K562 (cell line): ENCODE results near the gene PRKCSH. TPM values are rescaled to one million over a fixed set of nuclear protein-coding genes. Genes with fewer than 3 reads are reported as not detected.

Source experiments
- ATAC-seq: fragments of 200-7000 bp; cut with Tn5 transposase; 3 replicates; pipeline ENCODE4 v1.9.1; 2020; ENCODE audit warnings: moderate library complexity
- BruUV-seq: library from RNA; stranded (reverse); fragments of 400-500 nt; replicated peaks from 2 replicates; lab custom pipeline; 2021; lab: Mats Ljungman, UMichigan
- CTCF ChIA-PET: fragments of 300-600 bp; formaldehyde crosslinking; extraction: SDS; loops from one replicate; lab custom pipeline; 2021; ENCODE audit warnings: low intra/inter-chr PET ratio; lab: Yijun Ruan, JAX
- POLR2A ChIA-PET: fragments of 300-600, 350-650 bp; sonication (Branson Sonifier 250); formaldehyde crosslinking; extraction: SDS; loops from one replicate; lab custom pipeline; 2021; ENCODE audit warnings: antibody characterized with exemption, inconsistent platforms; lab: Yijun Ruan, JAX
- DNase-seq, 4 experiments: peaks; one replicate each; pipeline versions ENCODE4 v3.0.0 to v3.0.0-alpha.2; 2011 to 2018; ENCODE audit warnings: low spot score in 3 of 4, mixed read lengths in 3 of 4; ENCODE audit errors: extremely low read depth in 1 of 4
- FAIRE-seq: peaks from 2 replicates; lab custom pipeline; 2011; peaks lifted over from hg19 to GRCh38; lab: Jason Lieb, UNC
- H2AFZ ChIP-seq: 2 replicates; pipeline ENCODE4 v1.6.0; 2011; ENCODE audit warnings: low read depth, low read length, control low read depth, inconsistent platforms
- H3K27ac ChIP-seq: fragments of 200-600 bp; 3 replicates; pipeline ENCODE4 v1.8.0; 2011; ENCODE audit warnings: low read depth, mild to moderate bottlenecking, control low read depth, inconsistent platforms, low read length, moderate library complexity, mixed read lengths; ENCODE audit errors: extremely low read depth
- H3K27me3 ChIP-seq, 2 experiments: fragments of 300-600 bp in 1 of 2; 2 replicates in 1 of 2; 3 replicates in 1 of 2; pipeline versions ENCODE4 v1.6.0 to v1.8.0; 2011; ENCODE audit warnings: inconsistent platforms in 2 of 2, low read length in 2 of 2, mild to moderate bottlenecking in 1 of 2, mixed read lengths in 1 of 2, moderate library complexity in 1 of 2; ENCODE audit not compliant: control insufficient read depth in 2 of 2, insufficient read depth in 2 of 2
- H3K36me3 ChIP-seq: fragments of 300-600 bp; 3 replicates; pipeline ENCODE4 v1.8.0; 2011; ENCODE audit warnings: mild to moderate bottlenecking, low read length, inconsistent platforms; ENCODE audit not compliant: control insufficient read depth, insufficient read depth
- H3K4me1 ChIP-seq, 2 experiments: fragments of 200-600 bp in 1 of 2; replicated peaks in 1 of 2; 2 replicates in 1 of 2; 3 replicates in 1 of 2; pipeline versions ENCODE4 v1.5.1 to v1.8.0; 2011; ENCODE audit warnings: inconsistent platforms in 2 of 2, low read length in 2 of 2, mild to moderate bottlenecking in 1 of 2, mixed read lengths in 1 of 2, moderate library complexity in 1 of 2; ENCODE audit not compliant: control insufficient read depth in 2 of 2, insufficient read depth in 2 of 2
- H3K4me2 ChIP-seq: 2 replicates; pipeline ENCODE4 v1.6.1; 2011; ENCODE audit warnings: low read length, control low read depth, inconsistent platforms, mixed read lengths; ENCODE audit not compliant: insufficient read depth
- H3K4me3 ChIP-seq: fragments of 200-600 bp; sonication (generic), shearing (Covaris generic); 2 replicates; pipeline ENCODE4 v1.5.1; 2016; ENCODE audit warnings: control low read depth, inconsistent platforms
- H3K79me2 ChIP-seq: fragments of 200-600 bp; 3 replicates; pipeline ENCODE4 v1.8.0; 2011; ENCODE audit warnings: low read length, inconsistent platforms; ENCODE audit not compliant: control insufficient read depth, insufficient read depth
- H3K9ac ChIP-seq, 2 experiments: 2 replicates each; pipeline versions ENCODE4 v1.6.0 to v1.6.1; 2011; ENCODE audit warnings: low read depth in 2 of 2, low read length in 2 of 2, control low read depth in 1 of 2, inconsistent platforms in 1 of 2, mild to moderate bottlenecking in 1 of 2, mixed read lengths in 1 of 2; ENCODE audit not compliant: insufficient read depth in 1 of 2
- H3K9me1 ChIP-seq: one replicate; pipeline ENCODE4 v1.6.0; 2011; ENCODE audit warnings: inconsistent platforms, mild to moderate bottlenecking, low read length, moderate library complexity; ENCODE audit not compliant: control insufficient read depth, insufficient read depth
- H3K9me3 ChIP-seq: replicated peaks from 2 replicates; pipeline ENCODE4 v1.5.1; 2011; ENCODE audit warnings: low read depth, low read length, inconsistent platforms; ENCODE audit not compliant: control insufficient read depth, insufficient read depth
- H4K20me1 ChIP-seq: replicated peaks from 2 replicates; pipeline ENCODE4 v1.6.1; 2011; ENCODE audit warnings: low read length, inconsistent platforms, mixed read lengths; ENCODE audit not compliant: control insufficient read depth, insufficient read depth
- ARID1B ChIP-seq: fragments of 450-650 bp; IDR thresholded peaks from 2 replicates; pipeline ENCODE4 v1.6.1; 2016; ENCODE audit warnings: antibody characterized with exemption, mild to moderate bottlenecking, inconsistent platforms
- CHD1 ChIP-seq: fragments of 200-600 bp; sonication (generic); IDR thresholded peaks from one replicate; pipeline ENCODE4 v1.6.1; 2012; ENCODE audit warnings: mild to moderate bottlenecking, moderate library complexity, low read length, inconsistent platforms
- E2F3 ChIP-seq: fragments of 250-450 bp; sonication (Bioruptor Pico); IDR thresholded peaks from 2 replicates; pipeline ENCODE4 v1.4.0; 2020; ENCODE audit warnings: mild to moderate bottlenecking
- HDGF ChIP-seq: fragments of 450-650 bp; IDR thresholded peaks from 2 replicates; pipeline ENCODE4 v1.6.1; 2016
- HMG20B ChIP-seq: fragments of 250-450 bp; sonication (Bioruptor Pico); IDR thresholded peaks from 2 replicates; pipeline ENCODE4 v1.5.0; 2021; ENCODE audit warnings: mild to moderate bottlenecking
- JUN ChIP-seq, 2 experiments: sonication (generic) in 1 of 2; formaldehyde crosslinking in 1 of 2; IDR thresholded peaks; 2 replicates each; pipeline versions ENCODE4 v1.6.1 to v1.8.0; 2012 to 2022; ENCODE audit warnings: borderline replicate concordance in 2 of 2, mild to moderate bottlenecking in 2 of 2, improper control_type of control experiment in 1 of 2, low read depth in 1 of 2, low read length in 1 of 2, missing genetic modification reagents in 1 of 2
- MAZ ChIP-seq, 2 experiments: fragments of 450-650 bp in 1 of 2; sonication (generic) in 1 of 2; formaldehyde crosslinking; IDR thresholded peaks in 1 of 2; conservative IDR thresholded peaks in 1 of 2; 2 replicates each; pipeline versions ENCODE4 v1.4.0 to v1.5.0; 2020; ENCODE audit warnings: mild to moderate bottlenecking in 1 of 2, missing genetic modification reagents in 1 of 2
- NFIC ChIP-seq: fragments of 450-650 bp; IDR thresholded peaks from 2 replicates; pipeline ENCODE4 v1.6.1; 2017; ENCODE audit warnings: mild to moderate bottlenecking, inconsistent platforms
- PHF8 ChIP-seq: fragments of 200-600 bp; sonication (generic); IDR thresholded peaks from 2 replicates; pipeline ENCODE4 v1.6.1; 2012; ENCODE audit warnings: mixed run types, mild to moderate bottlenecking, inconsistent platforms, low read length, moderate library complexity, borderline replicate concordance
- RBBP5 ChIP-seq: fragments of 200-600 bp; sonication (generic); IDR thresholded peaks from 2 replicates; pipeline ENCODE4 v1.6.1; 2012; ENCODE audit warnings: borderline replicate concordance, mild to moderate bottlenecking, low read length, control low read depth, inconsistent platforms; ENCODE audit not compliant: insufficient read depth, poor library complexity, severe bottlenecking
- RBM25 ChIP-seq: fragments of 200-400 bp; formaldehyde crosslinking; IDR thresholded peaks from 2 replicates; pipeline ENCODE4 v1.6.1; 2018; ENCODE audit warnings: low read length, low read depth, moderate library complexity; ENCODE audit not compliant: severe bottlenecking
- RFX5 ChIP-seq: IDR thresholded peaks from 2 replicates; pipeline ENCODE4 v1.6.1; 2011; ENCODE audit warnings: low read depth, mild to moderate bottlenecking, improper control_type of control experiment, low read length
- SRF ChIP-seq, 2 experiments: fragments of 250-450, 450-650 bp in 1 of 2; sonication (Bioruptor Pico) in 1 of 2; sonication (generic) in 1 of 2; formaldehyde crosslinking; IDR thresholded peaks; 2 replicates each; pipeline versions ENCODE4 v1.5.0 to v1.5.1; 2020 to 2022; ENCODE audit warnings: mild to moderate bottlenecking in 1 of 2, missing genetic modification reagents in 1 of 2
- ZNF121 ChIP-seq: sonication (generic); formaldehyde crosslinking; conservative IDR thresholded peaks from 2 replicates; pipeline ENCODE4 v1.8.0; 2022; ENCODE audit warnings: missing genetic modification reagents
- ZSCAN29 ChIP-seq: fragments of 450-650 bp; IDR thresholded peaks from 2 replicates; pipeline ENCODE4 v1.6.1; 2017
- WGBS: fragments of 100-300 bp; shearing (Covaris generic); methylation state at CpG from one replicate; pipeline ENCODE4 v1.1.6; 2016; ENCODE audit warnings: low coverage, mixed read lengths; ENCODE audit not compliant: insufficient coverage; ENCODE audit errors: missing lambda C conversion rate; 5-methylcytosine and 5-hydroxymethylcytosine counted together
- in situ Hi-C: fragments of 300-500 bp; cut with MboI; formaldehyde crosslinking; loops from 4 replicates; pipeline ENCODE4 v1.15.0; 2018; ENCODE audit warnings: inconsistent platforms, mixed read lengths
- intact Hi-C: fragments of 100-400 bp; cut with micrococcal nuclease; formaldehyde crosslinking; loops from 2 replicates; pipeline ENCODE4 v1.14.2; 2022
- polyA plus RNA-seq, 8 experiments: library from polyadenylated mRNA; depleted of rRNA in 4 of 8; stranded (reverse) in 5 of 8; unstranded in 3 of 8; fragments of >200 nt; fragmentation: Nextera tagmentation in 2 of 8; fragmentation: Illumina TruSeq in 1 of 8; extraction: Ambion mirVana in 2 of 8; extraction: Trizol in 1 of 8; gene quantifications; 2 replicates each; pipeline versions ENCODE4 v1.2.1 to v1.2.3, GENCODE V29; 2011 to 2014; ENCODE audit warnings: inconsistent platforms in 1 of 8, missing spikeins in 1 of 8
- total RNA-seq, 7 experiments: library from RNA; depleted of rRNA in 6 of 7; stranded (reverse); fragments of >200 nt in 6 of 7; fragmentation: Illumina TruSeq in 2 of 7; extraction: Trizol in 2 of 7; gene quantifications; 2 replicates each; pipeline versions ENCODE4 v1.2.1 to v1.2.3, GENCODE V29; 2011 to 2021; ENCODE audit warnings: low replicate concordance in 1 of 7

PRKCSH gene
- total and polyA plus RNA-seq, 9 of the 15 experiments (the other 6 are each of a cell fraction or from before 2014, with no cell fraction given) = 2.3 to 297 (median 48.1) TPM

DNA sequence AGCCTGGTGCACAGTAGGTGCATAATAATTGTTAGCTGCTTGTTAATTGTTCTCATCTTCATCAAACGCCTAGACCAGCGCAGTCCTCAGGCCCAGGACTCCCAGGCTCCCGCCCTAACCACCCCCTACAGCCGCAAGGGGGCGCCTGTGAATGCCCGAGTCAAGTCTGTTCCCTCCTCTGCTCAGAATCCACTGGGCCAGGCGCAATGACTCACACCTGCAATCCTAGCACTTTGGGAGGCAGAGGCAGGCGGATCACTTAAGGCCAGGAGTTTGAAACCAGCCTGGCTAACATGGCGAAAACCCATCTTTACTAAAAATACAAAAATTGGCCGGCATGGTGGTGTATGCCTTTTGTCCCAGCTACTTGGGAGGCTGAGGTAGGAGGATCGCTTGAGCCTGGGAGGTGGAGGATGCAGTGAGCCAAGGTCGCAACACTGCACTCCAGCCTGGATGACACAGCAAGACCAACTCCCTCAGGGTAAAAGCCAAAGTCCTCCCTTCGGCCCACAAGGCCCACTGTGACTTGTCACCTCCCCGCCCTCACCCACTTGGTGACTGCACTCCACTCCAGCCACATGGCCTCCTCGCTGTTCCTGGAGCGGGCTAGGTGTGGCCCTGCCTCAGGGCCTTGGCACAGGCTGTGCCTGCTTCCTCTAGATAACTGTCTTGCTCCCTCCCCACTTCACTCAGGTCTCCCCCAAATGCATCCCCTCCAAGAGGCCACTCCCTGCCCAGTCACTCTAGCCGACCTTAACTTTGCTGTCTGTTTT lies 61.1 kb downstream of the PRKCSH start (continued):
- TF ChIP-seq HMG20B (CRISPR knock-in tag) (no peak), ARID1B (peak; percentile 63), PHF8 (no peak), E2F3 (CRISPR knock-in tag) (no peak), RBBP5 (no peak), JUN (IDR thresholded peaks at IDR 0.05; ENCODE audit: borderline replicate concordance, low read depth, low read length) (peak; percentile 79), JUN (CRISPR knock-in tag; IDR thresholded peaks at IDR 0.05; ENCODE audit: borderline replicate concordance) (no peak; the same call in none of the 2 replicates), HDGF (peak; percentile 56; the same call in 1 of the 2 replicates), CHD1 (no peak)
- TF ChIP-seq, all 486 proteins: peak for 59

DNA sequence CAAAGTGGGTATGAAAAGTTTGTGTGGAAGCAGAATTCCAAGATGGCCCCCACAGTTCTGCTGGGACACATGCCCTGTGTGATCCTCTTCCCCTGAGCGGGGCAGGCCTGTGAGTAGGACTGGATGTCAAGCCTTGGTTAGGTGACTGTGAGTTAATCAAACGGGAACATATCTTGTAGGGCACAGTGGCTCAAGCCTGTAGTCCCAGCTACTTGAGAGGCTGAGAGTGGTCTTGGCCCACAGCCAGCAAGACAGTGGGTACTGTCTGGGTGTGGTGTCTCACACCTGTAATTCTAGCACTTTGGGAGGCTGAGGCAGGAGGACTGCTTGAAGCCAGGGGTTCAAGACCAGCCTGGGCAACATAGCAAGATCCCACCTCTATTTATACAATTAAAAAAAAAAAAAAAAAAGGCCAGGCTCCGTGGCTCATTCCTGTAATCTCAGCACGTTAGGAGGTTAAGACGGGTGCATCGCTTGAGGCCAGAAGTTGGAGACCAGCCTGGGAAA lies 63.8 kb downstream of the PRKCSH start:
- H2AFZ ChIP-seq = no peak overlapping the region
- no peaks in the 10 kb centered on the region for H3K9me1 ChIP-seq
- WGBS = 56% methylated on average over 6 of the region's 6 CpGs
- 0 out of 3 replicates have a peak, but pooled peaks cover under 1% of the 10 kb centered on the region for H3K79me2 ChIP-seq
- ATAC-seq (no peak), DNase-seq (no peak), FAIRE-seq (no peak)
- H3K9ac ChIP-seq = no peak overlapping the region
- H3K4me2 ChIP-seq = no peak overlapping the region
- peaks cover 11% of the 10 kb centered on the region; the same call in 2 of the 3 replicates for H3K36me3 ChIP-seq
- no peak overlapping the region for H3K27ac ChIP-seq
- intact Hi-C loops (loop anchor here (5.0 kb wide), 1 partner anchor 38 kb away; the partner anchor contains the start of gene CNN1), in situ Hi-C loops (loop anchor here (5.0 kb wide), 1 partner anchor 88 kb away; no protein-coding TSS in a partner anchor)
- TF ChIP-seq ZSCAN29 = no peak
- no peak for TF ChIP-seq SRF (CRISPR knock-in tag; IDR thresholded peaks at IDR 0.05)
- TF ChIP-seq RBM25 = peak; percentile 39
- TF ChIP-seq ZNF121 (CRISPR knock-in tag) = peak; percentile 96
- TF ChIP-seq RFX5 = no peak
- peak; percentile 78 for TF ChIP-seq NFIC
- no peak for TF ChIP-seq MAZ (CRISPR knock-in tag; conservative IDR thresholded peaks at IDR 0.05 in 1 of 2, IDR thresholded peaks at IDR 0.05 in 1 of 2)
- peaks cover 16 to 48% of the 10 kb centered on the region in 2 experiments for H3K4me1 ChIP-seq
- H3K27me3 ChIP-seq = no peaks in the 10 kb centered on the region
- CTCF ChIA-PET = no interaction called here
- H3K4me3 ChIP-seq = no peak overlapping the region
- no TSS peak for BruUV-seq
- POLR2A ChIA-PET = interaction anchor here (0.6 kb wide), 1 partner anchor 112 kb away, joined by 3 read pairs; no protein-coding TSS in a partner anchor
- peaks cover 4% of the 10 kb centered on the region; the same call in 1 of the 2 replicates for H4K20me1 ChIP-seq
- no peaks in the 10 kb centered on the region for H3K9me3 ChIP-seq
